Heart left ventricle (tissue), 13 donors: ENCODE measurements around the gene MTSS2.

Experiments
- CTCF ChIP-seq, 12 donors: fragments of 200-600 bp; sonication (generic) in 4 of 12; IDR thresholded peaks; one replicate each; pipeline versions ENCODE4 v1.5.0 to v1.8.0; 2018 to 2022; ENCODE audit warnings: antibody characterized with exemption in 12 of 12, mild to moderate bottlenecking in 5 of 12
- POLR2A ChIP-seq, 2 donors: fragments of 450-650 bp; IDR thresholded peaks; one replicate each; pipeline ENCODE4 v1.6.1; 2017; ENCODE audit warnings: antibody characterized with exemption in 2 of 2, mild to moderate bottlenecking in 2 of 2, moderate library complexity in 2 of 2
- donor health status: ischemic (EF 13 %, LVEDD 7.1; RV severe dilation, severe dysfunction).
- donor health status: DM: no; HTN: yes; CAD: no.
- donor health status: DM: no; HTN: no; CAD: no.
- donor health status: ischemic (EF 25% LVEDD 6.9; RV normal size, moderate dysfunction).
- donor health status: ischemic (EF 25% LVEDD 5.7; RV mildly dilated, moderate dysfunction).
- donor health status: ischemic (EF 35%, LVEDD 5.7; RV mildly dilated, moderate dysfunction).
- donor health status: nonischemic (EF 11% LVEDD 7.7; RV severe dilation, severe dysfunction).
- donor health status: DM: yes; HTN: yes; CAD: no.
- donor health status: PGD.
- donor health status: ischemic (EF 29% LVEDD 5.4; RV normal size, mild dysfunction).
- donor health status: nonischemic (EF 23%, LVEDD 6.1; RV moderate dilation, normal function).

- TF ChIP-seq CTCF (IDR thresholded peaks at IDR 0.05) (no peak), POLR2A (IDR thresholded peaks at IDR 0.05) (no peak)
Observed at GRCh38 chr16:70638814-70639792, 46.8 kb downstream of the MTSS2 start.
